IMR-90 (cell line): ENCODE measurements around the gene ATP8B4. TPM values are rescaled to one million over a fixed set of nuclear protein-coding genes. Genes with fewer than 3 reads are reported as not detected.

Experiments
- ATAC-seq: fragments of 200-7000 bp; cut with Tn5 transposase; 2 replicates; pipeline ENCODE4 v1.9.1; 2020; ENCODE audit warnings: low read depth, mild to moderate bottlenecking, moderate library complexity
- BruUV-seq: library from RNA; stranded (reverse); fragments of 400-500 nt; replicated peaks from 2 replicates; lab custom pipeline; 2021; lab: Mats Ljungman, UMichigan
- CTCF ChIA-PET: fragments of 300-600 bp; formaldehyde crosslinking; extraction: SDS; loops from one replicate; lab custom pipeline; 2021; ENCODE audit warnings: antibody characterized with exemption; lab: Yijun Ruan, JAX
- POLR2A ChIA-PET: fragments of 300-600 bp; sonication (Branson Sonifier 250); formaldehyde crosslinking; loops from one replicate; lab custom pipeline; 2022; ENCODE audit warnings: antibody characterized with exemption; ENCODE audit not compliant: unreplicated experiment; lab: Charles Lee
- DNase-seq: peaks from one replicate; pipeline ENCODE4 v3.0.0; 2013
- H2AFZ ChIP-seq: replicated peaks from 2 replicates; pipeline ENCODE3; 2013; ENCODE audit warnings: low read length, mild to moderate bottlenecking; ENCODE audit not compliant: poor library complexity
- H2AK5ac ChIP-seq: 2 replicates; pipeline ENCODE4 v1.6.1; 2013; ENCODE audit warnings: low read depth, low read length, inconsistent platforms
- H2AK9ac ChIP-seq: replicated peaks from 2 replicates; pipeline ENCODE3; 2013; ENCODE audit warnings: mild to moderate bottlenecking, low read depth, low read length, moderate library complexity; ENCODE audit not compliant: poor library complexity
- H2BK120ac ChIP-seq: 2 replicates; pipeline ENCODE4 v1.6.1; 2013; ENCODE audit warnings: low read depth, low read length, inconsistent platforms
- H2BK15ac ChIP-seq: 3 replicates; pipeline ENCODE4 v1.6.1; 2013; ENCODE audit warnings: low read depth, low read length, inconsistent platforms
- H2BK20ac ChIP-seq: 2 replicates; pipeline ENCODE4 v1.6.1; 2013; ENCODE audit warnings: low read depth, mild to moderate bottlenecking, inconsistent platforms, low read length, moderate library complexity
- H2BK5ac ChIP-seq: 2 replicates; pipeline ENCODE4 v1.6.1; 2013; ENCODE audit warnings: mild to moderate bottlenecking, low read depth, low read length, inconsistent platforms; ENCODE audit not compliant: poor library complexity, severe bottlenecking
- H3K14ac ChIP-seq: replicated peaks from 2 replicates; pipeline ENCODE4 v1.6.1; 2013; ENCODE audit warnings: low read depth, low read length, inconsistent platforms
- H3K18ac ChIP-seq: 2 replicates; pipeline ENCODE4 v1.6.1; 2013; ENCODE audit warnings: low read depth, low read length, control low read depth
- H3K23ac ChIP-seq: 2 replicates; pipeline ENCODE4 v1.6.1; 2013; ENCODE audit warnings: low read depth, low read length, inconsistent platforms
- H3K27ac ChIP-seq: 2 replicates; pipeline ENCODE4 v1.5.1; 2013; ENCODE audit warnings: mild to moderate bottlenecking, control low read depth, low read length; ENCODE audit not compliant: insufficient read depth
- H3K27me3 ChIP-seq: 2 replicates; pipeline ENCODE4 v1.6.1; 2013; ENCODE audit warnings: low read length; ENCODE audit not compliant: control insufficient read depth, insufficient read depth
- H3K36me3 ChIP-seq: 2 replicates; pipeline ENCODE4 v1.6.1; 2013; ENCODE audit warnings: low read length, mixed read lengths; ENCODE audit not compliant: control insufficient read depth, insufficient read depth
- H3K4ac ChIP-seq: 2 replicates; pipeline ENCODE4 v1.6.1; 2013; ENCODE audit warnings: low read depth, low read length, inconsistent platforms
- H3K4me1 ChIP-seq: 2 replicates; pipeline ENCODE4 v1.6.1; 2013; ENCODE audit warnings: low read length, mixed read lengths; ENCODE audit not compliant: control insufficient read depth, insufficient read depth
- H3K4me2 ChIP-seq: 2 replicates; pipeline ENCODE4 v1.6.1; 2013; ENCODE audit warnings: low read depth, mild to moderate bottlenecking, control low read depth, low read length, moderate library complexity
- H3K4me3 ChIP-seq: 2 replicates; pipeline ENCODE4 v1.5.1; 2013; ENCODE audit warnings: low read depth, mild to moderate bottlenecking, control low read depth, low read length, moderate library complexity; ENCODE audit not compliant: insufficient read depth
- H3K56ac ChIP-seq: 2 replicates; pipeline ENCODE4 v1.6.1; 2013; ENCODE audit warnings: low read length, inconsistent platforms; ENCODE audit not compliant: insufficient read depth; ENCODE audit errors: extremely low read depth
- H3K79me1 ChIP-seq, 2 experiments: 2 replicates each; pipeline ENCODE4 v1.6.1; 2013; ENCODE audit warnings: low read length in 2 of 2, inconsistent platforms in 1 of 2, low read depth in 1 of 2
- H3K9ac ChIP-seq: 2 replicates; pipeline ENCODE4 v1.6.1; 2013; ENCODE audit warnings: low read depth, low read length, control low read depth
- H3K9me1 ChIP-seq: 2 replicates; pipeline ENCODE4 v1.6.1; 2013; ENCODE audit warnings: low read length, inconsistent platforms; ENCODE audit not compliant: insufficient read depth
- H3K9me3 ChIP-seq: 2 replicates; pipeline ENCODE4 v1.6.1; 2013; ENCODE audit warnings: low read length; ENCODE audit not compliant: control insufficient read depth, insufficient read depth
- H4K20me1 ChIP-seq: 2 replicates; pipeline ENCODE4 v1.6.1; 2013; ENCODE audit warnings: low read length, inconsistent platforms; ENCODE audit not compliant: insufficient read depth
- H4K5ac ChIP-seq: 2 replicates; pipeline ENCODE4 v1.6.1; 2013; ENCODE audit warnings: mild to moderate bottlenecking, low read depth, low read length, control low read depth
- H4K8ac ChIP-seq, 2 experiments: 2 replicates each; pipeline ENCODE4 v1.6.1; 2013; ENCODE audit warnings: low read depth in 2 of 2, low read length in 2 of 2, control low read depth in 1 of 2, inconsistent platforms in 1 of 2
- H4K91ac ChIP-seq: 2 replicates; pipeline ENCODE4 v1.6.1; 2013; ENCODE audit warnings: low read depth, low read length, inconsistent platforms; ENCODE audit not compliant: insufficient read depth
- BHLHE40 ChIP-seq: fragments of 150-350 bp; IDR thresholded peaks from 2 replicates; pipeline ENCODE4 v1.6.1; 2016; ENCODE audit warnings: mild to moderate bottlenecking, low read depth, low read length
- CEBPB ChIP-seq: IDR thresholded peaks from 2 replicates; pipeline ENCODE4 v1.6.1; 2012; ENCODE audit warnings: low read depth, low read length, improper control_type of control experiment
- CHD1 ChIP-seq: IDR thresholded peaks from 2 replicates; pipeline ENCODE4 v1.6.1; 2012; ENCODE audit warnings: low read depth, low read length, improper control_type of control experiment
- CTCF ChIP-seq: conservative IDR thresholded peaks from 2 replicates; pipeline ENCODE4 v1.5.1; 2012; ENCODE audit warnings: mild to moderate bottlenecking, low read depth, low read length, improper control_type of control experiment
- ELK1 ChIP-seq: fragments of 150-350 bp; IDR thresholded peaks from 2 replicates; pipeline ENCODE4 v1.6.1; 2016; ENCODE audit warnings: low read depth, mild to moderate bottlenecking, low read length, moderate library complexity, borderline replicate concordance
- FOS ChIP-seq: fragments of 150-350 bp; IDR thresholded peaks from 2 replicates; pipeline ENCODE4 v1.6.1; 2016; ENCODE audit warnings: low read depth, low read length
- MAFK ChIP-seq: IDR thresholded peaks from 2 replicates; pipeline ENCODE4 v1.6.1; 2012; ENCODE audit warnings: low read depth, low read length, improper control_type of control experiment
- MAZ ChIP-seq: IDR thresholded peaks from 2 replicates; pipeline ENCODE4 v1.6.1; 2012; ENCODE audit warnings: low read depth, mild to moderate bottlenecking, low read length, improper control_type of control experiment, moderate library complexity, borderline replicate concordance
- MXI1 ChIP-seq: IDR thresholded peaks from 2 replicates; pipeline ENCODE4 v1.6.1; 2012; ENCODE audit warnings: low read depth, mild to moderate bottlenecking, low read length, moderate library complexity, borderline replicate concordance
- NFE2L2 ChIP-seq: fragments of 150-350 bp; IDR thresholded peaks from 2 replicates; pipeline ENCODE4 v1.6.1; 2016; ENCODE audit warnings: low read depth, mild to moderate bottlenecking, low read length
- POLR2A ChIP-seq: IDR thresholded peaks from 2 replicates; pipeline ENCODE4 v1.6.1; 2012; ENCODE audit warnings: mild to moderate bottlenecking, low read depth, low read length
- RAD21 ChIP-seq: IDR thresholded peaks from 2 replicates; pipeline ENCODE4 v1.6.1; 2012; ENCODE audit warnings: low read length, improper control_type of control experiment
- RCOR1 ChIP-seq: IDR thresholded peaks from 2 replicates; pipeline ENCODE4 v1.6.1; 2012; ENCODE audit warnings: mild to moderate bottlenecking, low read length, improper control_type of control experiment; ENCODE audit not compliant: insufficient replicate concordance
- RFX5 ChIP-seq: IDR thresholded peaks from 2 replicates; pipeline ENCODE4 v1.8.0; 2012; ENCODE audit warnings: low read depth, mild to moderate bottlenecking, low read length, moderate library complexity
- SMC3 ChIP-seq: fragments of 150-350 bp; IDR thresholded peaks from 2 replicates; pipeline ENCODE4 v1.6.1; 2016; ENCODE audit warnings: low read depth, mild to moderate bottlenecking, antibody characterized with exemption, low read length, moderate library complexity
- WGBS, 2 experiments: methylation state at CpG; one replicate each; pipeline versions ENCODE4 v1.1.5 to v1.1.7; 2013; ENCODE audit warnings: missing lambda C conversion rate in 2 of 2; ENCODE audit not compliant: insufficient read length in 1 of 2; ENCODE audit errors: extremely low coverage in 2 of 2; 5-methylcytosine and 5-hydroxymethylcytosine counted together
- dilution Hi-C: fragments of 300-500 bp; cut with HindIII; formaldehyde crosslinking; loops from one replicate; pipeline ENCODE4 v1.14.3; 2018; ENCODE audit warnings: low sequenced_read_pairs; ENCODE audit not compliant: unreplicated experiment
- in situ Hi-C: fragments of 300-500 bp; cut with MboI; formaldehyde crosslinking; loops from 3 replicates; pipeline ENCODE4 v1.14.3; 2019; ENCODE audit warnings: low sequenced_read_pairs, inconsistent platforms, mixed read lengths
- intact Hi-C: fragments of 100-400 bp; cut with micrococcal nuclease; formaldehyde crosslinking; loops from 2 replicates; pipeline ENCODE4 v1.10.0; 2022
- polyA plus RNA-seq, 3 experiments: library from polyadenylated mRNA; depleted of rRNA; stranded (reverse); fragments of >200 nt; gene quantifications; 2 replicates each; pipeline ENCODE4 v1.2.3, GENCODE V29; 2012; ENCODE audit warnings: low replicate concordance in 1 of 3
- total RNA-seq: library from RNA; depleted of rRNA; stranded (reverse); fragments of >200 nt; gene quantifications from 2 replicates; pipeline ENCODE4 v1.2.3, GENCODE V29; 2012

ATP8B4 gene
- total and polyA plus RNA-seq, 2 of the 4 experiments (the other 2 are of a cell fraction) = 0.12 to 0.54 TPM

GRCh38 chr15:50057905-50058639 is 61.0 kb downstream of the ATP8B4 start:
- 0 out of 4 replicates have a peak, but pooled peaks cover 0 to 5% of the 10 kb centered on the region in 2 experiments for H3K79me1 ChIP-seq
- peak overlapping the region; percentile 61; the same call in 1 of the 2 replicates for H3K27ac ChIP-seq
- intact Hi-C loops (loop anchor here (5.0 to 10.0 kb wide), 2 partner anchors 259 to 903 kb away; partner anchors contain the start of gene COPS2), dilution Hi-C loops (no loop called here), in situ Hi-C loops (no loop called here)
- H3K23ac ChIP-seq = no peak overlapping the region
- peak overlapping the region; percentile 72 for H2AFZ ChIP-seq
- H2BK120ac ChIP-seq = peak overlapping the region; percentile 61
- peak overlapping the region; percentile 77 for H2BK5ac ChIP-seq
- peaks cover 11% of the 10 kb centered on the region for H3K9me1 ChIP-seq
- WGBS, 2 experiments = 17% methylated on average over 1 of the region's 5 CpGs; no CpG with 5 or more reads in 1 of the 2 experiments
- no peak overlapping the region for H3K56ac ChIP-seq
- peak; percentile 22 for ATAC-seq
- H2BK15ac ChIP-seq = peak overlapping the region; percentile 41
- H3K4me1 ChIP-seq = peaks cover 15% of the 10 kb centered on the region
- H4K91ac ChIP-seq = peak overlapping the region; percentile 70
- no peaks in the 10 kb centered on the region for H3K27me3 ChIP-seq
- peak overlapping the region; percentile 33 for H3K4ac ChIP-seq
- H2AK9ac ChIP-seq = no peak overlapping the region
- no peaks in the 10 kb centered on the region for H3K9me3 ChIP-seq
- H3K36me3 ChIP-seq = no peaks in the 10 kb centered on the region
- H2BK20ac ChIP-seq = peak overlapping the region; percentile 65; the same call in 1 of the 2 replicates
- H4K20me1 ChIP-seq = no peaks in the 10 kb centered on the region
- H4K8ac ChIP-seq = peak overlapping the region in 1 of 2 experiments; percentile 81; a peak in 2 of 4 replicates
- H3K4me2 ChIP-seq = peak overlapping the region; percentile 11; the same call in 1 of the 2 replicates
- H2AK5ac ChIP-seq = peak overlapping the region; percentile 65; the same call in 1 of the 2 replicates
- ChIA-PET CTCF (interaction anchor here (1.0 kb wide), 1 partner anchor 14 kb away, joined by 3 read pairs; no protein-coding TSS in a partner anchor), POLR2A (no interaction called here)
- H3K18ac ChIP-seq = peak overlapping the region; percentile 94
- H3K9ac ChIP-seq = no peak overlapping the region
- no peak overlapping the region for H3K4me3 ChIP-seq
- BruUV-seq = no TSS peak
- H4K5ac ChIP-seq = peak overlapping the region; percentile 94
- peak; percentile 63 for DNase-seq
- peak overlapping the region; percentile 71; the same call in 1 of the 2 replicates for H3K14ac ChIP-seq
- no peak for TF ChIP-seq CHD1
- no peak for TF ChIP-seq POLR2A
- no peak for TF ChIP-seq RFX5
- TF ChIP-seq NFE2L2 = no peak
- TF ChIP-seq RAD21 = no peak
- TF ChIP-seq CEBPB = no peak
- no peak for TF ChIP-seq ELK1
- no peak for TF ChIP-seq BHLHE40
- no peak for TF ChIP-seq MXI1
- TF ChIP-seq MAFK = no peak
- TF ChIP-seq FOS = no peak
- TF ChIP-seq MAZ = no peak
- no peak for TF ChIP-seq RCOR1
- TF ChIP-seq SMC3 = no peak
- no peak for TF ChIP-seq CTCF
